Neuronal stem cell (in vitro differentiated cells): ENCODE data around the gene MORC1.

ENCODE experiments used
- DNase-seq: peaks from one replicate; pipeline ENCODE4 v3.0.0-alpha.2; 2013; ENCODE audit warnings: low spot score
- H2AFZ ChIP-seq: one replicate; pipeline ENCODE4 v1.6.1; 2013; ENCODE audit warnings: mild to moderate bottlenecking, low read length, inconsistent platforms
- H2AK5ac ChIP-seq: 2 replicates; pipeline ENCODE4 v1.6.1; 2013; ENCODE audit warnings: low read depth, mild to moderate bottlenecking, inconsistent platforms, low read length, moderate library complexity, mixed read lengths
- H2BK120ac ChIP-seq: 2 replicates; pipeline ENCODE4 v1.6.1; 2013; ENCODE audit warnings: low read depth, mild to moderate bottlenecking, inconsistent platforms, low read length, moderate library complexity, mixed read lengths
- H2BK12ac ChIP-seq: one replicate; pipeline ENCODE4 v1.6.1; 2013; ENCODE audit warnings: low read length, inconsistent platforms
- H2BK15ac ChIP-seq: 2 replicates; pipeline ENCODE4 v1.6.1; 2013; ENCODE audit warnings: mild to moderate bottlenecking, low read length, inconsistent platforms, mixed read lengths
- H2BK5ac ChIP-seq: one replicate; pipeline ENCODE4 v1.6.1; 2013; ENCODE audit warnings: inconsistent platforms, mild to moderate bottlenecking, low read length, moderate library complexity
- H3K14ac ChIP-seq: one replicate; pipeline ENCODE4 v1.6.1; 2013; ENCODE audit warnings: low read length, inconsistent platforms
- H3K18ac ChIP-seq: 2 replicates; pipeline ENCODE4 v1.6.1; 2013; ENCODE audit warnings: low read length, inconsistent platforms
- H3K23ac ChIP-seq: 2 replicates; pipeline ENCODE4 v1.6.1; 2013; ENCODE audit warnings: low read depth, mild to moderate bottlenecking, mixed read lengths, low read length, inconsistent platforms; ENCODE audit not compliant: poor library complexity
- H3K27ac ChIP-seq: replicated peaks from 3 replicates; pipeline ENCODE4 v1.5.1; 2013; ENCODE audit warnings: low read length, inconsistent platforms
- H3K27me3 ChIP-seq, 3 experiments: 2 replicates each; pipeline ENCODE4 v1.6.1; 2013; ENCODE audit warnings: low read length in 3 of 3, mild to moderate bottlenecking in 2 of 3, inconsistent platforms in 1 of 3, low read depth in 1 of 3, mixed read lengths in 1 of 3, moderate library complexity in 1 of 3; ENCODE audit not compliant: control insufficient read depth in 3 of 3, insufficient read depth in 3 of 3
- H3K36me3 ChIP-seq, 2 donors: replicated peaks in 1 of 2; 2 replicates each; pipeline ENCODE4 v1.6.1; 2013; ENCODE audit warnings: low read length in 2 of 2; ENCODE audit not compliant: control insufficient read depth in 2 of 2, insufficient read depth in 2 of 2
- H3K4ac ChIP-seq: 2 replicates; pipeline ENCODE4 v1.6.1; 2013; ENCODE audit warnings: inconsistent platforms, mild to moderate bottlenecking, low read length, moderate library complexity
- H3K4me1 ChIP-seq, 2 donors: 1 replicate in 1 of 2; 2 replicates in 1 of 2; pipeline ENCODE4 v1.6.1; 2013; ENCODE audit warnings: low read length in 2 of 2, low read depth in 1 of 2; ENCODE audit not compliant: control insufficient read depth in 2 of 2, insufficient read depth in 1 of 2
- H3K4me2 ChIP-seq: one replicate; pipeline ENCODE4 v1.6.1; 2013; ENCODE audit warnings: mild to moderate bottlenecking, low read length, inconsistent platforms; ENCODE audit not compliant: insufficient read depth, poor library complexity, severe bottlenecking
- H3K4me3 ChIP-seq, 2 donors: 2 replicates each; pipeline ENCODE4 v1.5.1; 2013; ENCODE audit warnings: low read length in 2 of 2, mild to moderate bottlenecking in 2 of 2, inconsistent platforms in 1 of 2, moderate library complexity in 1 of 2
- H3K79me1 ChIP-seq: one replicate; pipeline ENCODE4 v1.6.1; 2013; ENCODE audit warnings: low read depth, mild to moderate bottlenecking, inconsistent platforms, low read length, moderate library complexity
- H3K9ac ChIP-seq: one replicate; pipeline ENCODE4 v1.6.1; 2013; ENCODE audit warnings: mild to moderate bottlenecking, low read depth, low read length, inconsistent platforms; ENCODE audit not compliant: poor library complexity
- H3K9me3 ChIP-seq, 2 donors: replicated peaks in 1 of 2; 2 replicates each; pipeline versions ENCODE3 to v1.6.1; 2013; ENCODE audit warnings: low read length in 2 of 2, mild to moderate bottlenecking in 2 of 2, inconsistent platforms in 1 of 2, low read depth in 1 of 2, mixed read lengths in 1 of 2, moderate library complexity in 1 of 2; ENCODE audit not compliant: control insufficient read depth in 2 of 2, insufficient read depth in 1 of 2
- H4K8ac ChIP-seq: one replicate; pipeline ENCODE4 v1.6.1; 2013; ENCODE audit warnings: low read depth, mild to moderate bottlenecking, inconsistent platforms, low read length, moderate library complexity
- H4K91ac ChIP-seq: one replicate; pipeline ENCODE4 v1.6.1; 2013; ENCODE audit warnings: low read length, low read depth, mild to moderate bottlenecking, inconsistent platforms; ENCODE audit not compliant: poor library complexity
- WGBS, 2 donors: extraction: QIAGEN DNeasy Blood & Tissue Kit; methylation state at CpG; one replicate each; pipeline ENCODE4 v1.1.7; 2013; ENCODE audit warnings: missing lambda C conversion rate in 2 of 2, mixed read lengths in 1 of 2; ENCODE audit not compliant: insufficient read length in 2 of 2, insufficient replicate concordance in 1 of 2; ENCODE audit errors: extremely low coverage in 2 of 2; 5-methylcytosine and 5-hydroxymethylcytosine counted together

MORC1 gene

GRCh38 chr3:108972482-108972881, 145.5 kb downstream of the MORC1 start:
- H3K18ac ChIP-seq = no peak overlapping the region
- H3K4ac ChIP-seq = no peak overlapping the region
- no peaks in the 10 kb centered on the region for H3K36me3 ChIP-seq
- H3K27ac ChIP-seq = no peak overlapping the region
- H3K14ac ChIP-seq = no peak overlapping the region
- H2BK15ac ChIP-seq = no peak overlapping the region
- H2BK12ac ChIP-seq = no peak overlapping the region
- no peak overlapping the region for H2BK5ac ChIP-seq
- H2BK120ac ChIP-seq = no peak overlapping the region
- H3K27me3 ChIP-seq = no peaks in the 10 kb centered on the region
- no peak overlapping the region for H2AK5ac ChIP-seq
- H4K8ac ChIP-seq = no peak overlapping the region
- no peak overlapping the region for H3K4me3 ChIP-seq
- H4K91ac ChIP-seq = no peak overlapping the region
- DNase-seq = no peak
- no peaks in the 10 kb centered on the region for H3K79me1 ChIP-seq
- no peak overlapping the region for H3K4me2 ChIP-seq
- H3K23ac ChIP-seq = no peak overlapping the region
- no peak overlapping the region for H3K9ac ChIP-seq
- WGBS, 2 donors = no CpG with 5 or more reads among the region's 3 CpGs
- no peak overlapping the region for H2AFZ ChIP-seq
- H3K4me1 ChIP-seq = no peaks in the 10 kb centered on the region
- H3K9me3 ChIP-seq = no peaks in the 10 kb centered on the region

DNA sequence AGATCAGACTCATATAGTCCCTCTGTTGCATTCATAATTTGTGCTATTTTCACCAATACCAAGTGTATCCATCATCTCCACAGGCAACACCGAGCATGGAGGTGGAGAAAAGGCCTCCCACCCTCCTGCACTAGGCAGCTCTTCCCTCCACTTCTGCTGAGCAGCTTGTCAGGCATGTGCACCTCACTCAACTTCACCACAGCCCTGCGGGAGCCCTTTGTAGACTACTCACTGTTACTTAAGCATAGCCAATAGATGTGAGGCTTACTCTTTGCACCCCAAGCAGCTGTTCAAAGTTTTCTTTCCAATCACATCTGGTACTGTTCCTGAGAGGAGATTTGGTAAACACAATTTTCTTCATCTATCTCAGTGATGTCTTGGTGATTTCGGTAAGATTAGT, 147.4 kb downstream of the MORC1 start:
- no peaks in the 10 kb centered on the region for H3K4me1 ChIP-seq
- H3K9me3 ChIP-seq = no peaks in the 10 kb centered on the region
- no CpG with 5 or more reads among the region's 3 CpGs for WGBS, 2 donors
- H3K27ac ChIP-seq = no peak overlapping the region
- H2BK5ac ChIP-seq = no peak overlapping the region
- no peak overlapping the region for H4K91ac ChIP-seq
- H3K4me2 ChIP-seq = no peak overlapping the region
- H3K4ac ChIP-seq = no peak overlapping the region
- no peak overlapping the region for H3K23ac ChIP-seq
- H4K8ac ChIP-seq = no peak overlapping the region
- H2AK5ac ChIP-seq = no peak overlapping the region
- H3K36me3 ChIP-seq = no peaks in the 10 kb centered on the region
- DNase-seq = no peak
- no peak overlapping the region for H3K9ac ChIP-seq
- H2BK12ac ChIP-seq = no peak overlapping the region
- no peaks in the 10 kb centered on the region for H3K79me1 ChIP-seq
- H2BK120ac ChIP-seq = no peak overlapping the region
- H2BK15ac ChIP-seq = no peak overlapping the region
- H3K4me3 ChIP-seq = no peak overlapping the region
- H3K18ac ChIP-seq = no peak overlapping the region
- no peak overlapping the region for H2AFZ ChIP-seq
- no peak overlapping the region for H3K14ac ChIP-seq
- no peaks in the 10 kb centered on the region for H3K27me3 ChIP-seq

DNA sequence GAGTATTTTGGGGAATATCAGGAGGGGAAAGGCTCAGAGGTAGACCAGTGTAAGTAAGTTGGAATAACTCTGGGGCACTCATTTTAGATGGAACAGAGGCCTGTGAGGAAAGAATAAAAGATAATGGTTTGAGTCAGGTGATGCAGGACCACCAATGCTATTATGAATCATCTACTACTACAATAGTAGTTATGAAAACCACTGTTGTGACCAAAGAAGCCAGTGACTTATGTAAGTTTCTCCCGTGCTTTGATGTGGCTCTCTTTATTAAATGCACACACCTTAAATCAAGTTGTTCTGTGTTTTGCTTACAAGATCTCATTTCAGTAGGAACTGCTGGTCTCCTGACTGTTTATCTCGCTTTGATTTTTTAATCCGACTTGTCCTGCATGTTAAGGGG, 151.2 kb downstream of the MORC1 start:
- Histone ChIP-seq H3K27me3 (no peaks in the 10 kb centered on the region), H3K79me1 (no peaks in the 10 kb centered on the region), H3K4me1 (no peaks in the 10 kb centered on the region), H3K23ac (no peak overlapping the region), H2BK12ac (no peak overlapping the region), H3K4ac (no peak overlapping the region), H2AK5ac (no peak overlapping the region), H3K4me2 (no peak overlapping the region), H3K4me3 (no peak overlapping the region), H3K9me3 (no peaks in the 10 kb centered on the region), H2BK5ac (no peak overlapping the region), H3K9ac (no peak overlapping the region), H3K18ac (no peak overlapping the region), H3K14ac (no peak overlapping the region), H2BK15ac (no peak overlapping the region), H4K91ac (no peak overlapping the region), H2AFZ (no peak overlapping the region), H4K8ac (no peak overlapping the region), H3K36me3 (no peaks in the 10 kb centered on the region), H2BK120ac (no peak overlapping the region), H3K27ac (no peak overlapping the region)
- no CpG with 5 or more reads among the region's 3 CpGs for WGBS, 2 donors
- no peak for DNase-seq

DNA sequence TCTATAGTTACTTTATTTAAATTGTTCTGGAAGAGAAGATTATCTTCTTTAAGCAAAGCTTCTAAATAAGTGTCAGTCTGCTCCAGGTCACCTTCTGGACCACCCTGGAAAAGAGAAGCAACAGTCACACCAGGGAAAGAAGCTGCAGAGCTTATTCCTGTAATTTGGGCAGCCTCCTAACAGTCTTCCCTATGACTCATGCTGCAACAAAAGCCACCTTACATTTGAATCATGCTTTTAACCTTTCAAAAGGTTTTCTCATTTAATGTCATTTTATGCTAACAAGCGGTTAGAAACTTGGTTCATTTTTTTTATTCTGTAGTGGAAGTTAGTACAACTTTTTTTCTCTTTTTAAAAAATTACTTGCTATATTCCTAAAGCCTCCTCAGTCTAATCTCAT, 158.9 kb downstream of the MORC1 start:
- Histone ChIP-seq H3K79me1 (no peaks in the 10 kb centered on the region), H4K8ac (no peak overlapping the region), H2AK5ac (no peak overlapping the region), H3K4me2 (no peak overlapping the region), H3K14ac (no peak overlapping the region), H3K23ac (no peak overlapping the region), H3K9ac (no peak overlapping the region), H3K18ac (no peak overlapping the region), H2BK12ac (no peak overlapping the region), H3K27ac (no peak overlapping the region), H3K4me1 (no peaks in the 10 kb centered on the region), H2BK15ac (no peak overlapping the region), H3K9me3 (no peaks in the 10 kb centered on the region), H3K27me3 (no peaks in the 10 kb centered on the region), H2AFZ (no peak overlapping the region), H2BK5ac (no peak overlapping the region), H3K4ac (no peak overlapping the region), H4K91ac (no peak overlapping the region), H2BK120ac (no peak overlapping the region), H3K36me3 (no peaks in the 10 kb centered on the region), H3K4me3 (no peak overlapping the region)
- no CpG with 5 or more reads among the region's 1 CpG for WGBS, 2 donors
- no peak for DNase-seq
